ENCODE results near the gene THSD7B.

DNA sequence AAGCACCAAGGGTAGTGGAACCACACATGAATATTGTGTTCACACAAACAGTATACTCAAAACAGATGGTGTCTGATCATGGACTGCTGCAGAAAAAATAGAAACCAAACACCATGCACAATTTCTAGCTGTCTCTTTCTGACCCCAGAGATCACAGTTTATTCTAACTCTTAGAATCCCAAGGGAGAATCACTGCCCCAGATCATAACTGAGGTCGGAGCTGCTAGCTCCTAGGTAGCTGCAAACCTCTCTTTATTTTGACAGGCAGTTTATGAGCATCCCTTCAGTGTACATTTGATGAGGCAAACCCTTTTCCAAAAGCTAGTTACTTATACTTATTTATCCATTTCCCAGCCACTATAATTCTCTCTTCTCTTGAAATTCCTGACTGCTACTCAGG lies 759.8 kb downstream of the THSD7B start:
- TF ChIP-seq, protein P1, sequence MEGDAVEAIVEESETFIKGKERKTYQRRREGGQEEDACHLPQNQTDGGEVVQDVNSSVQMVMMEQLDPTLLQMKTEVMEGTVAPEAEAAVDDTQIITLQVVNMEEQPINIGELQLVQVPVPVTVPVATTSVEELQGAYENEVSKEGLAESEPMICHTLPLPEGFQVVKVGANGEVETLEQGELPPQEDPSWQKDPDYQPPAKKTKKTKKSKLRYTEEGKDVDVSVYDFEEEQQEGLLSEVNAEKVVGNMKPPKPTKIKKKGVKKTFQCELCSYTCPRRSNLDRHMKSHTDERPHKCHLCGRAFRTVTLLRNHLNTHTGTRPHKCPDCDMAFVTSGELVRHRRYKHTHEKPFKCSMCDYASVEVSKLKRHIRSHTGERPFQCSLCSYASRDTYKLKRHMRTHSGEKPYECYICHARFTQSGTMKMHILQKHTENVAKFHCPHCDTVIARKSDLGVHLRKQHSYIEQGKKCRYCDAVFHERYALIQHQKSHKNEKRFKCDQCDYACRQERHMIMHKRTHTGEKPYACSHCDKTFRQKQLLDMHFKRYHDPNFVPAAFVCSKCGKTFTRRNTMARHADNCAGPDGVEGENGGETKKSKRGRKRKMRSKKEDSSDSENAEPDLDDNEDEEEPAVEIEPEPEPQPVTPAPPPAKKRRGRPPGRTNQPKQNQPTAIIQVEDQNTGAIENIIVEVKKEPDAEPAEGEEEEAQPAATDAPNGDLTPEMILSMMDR (IDR thresholded peaks at IDR 0.05 in 2 of 3, conservative IDR thresholded peaks at IDR 0.05 in 1 of 3; ENCODE audit: control insufficient read depth in 2 of 3, extremely low read depth in 1 of 3, insufficient read depth in 1 of 3, low read depth in 3 of 3, low read length in 3 of 3): no peak
- TF ChIP-seq, protein P2, sequence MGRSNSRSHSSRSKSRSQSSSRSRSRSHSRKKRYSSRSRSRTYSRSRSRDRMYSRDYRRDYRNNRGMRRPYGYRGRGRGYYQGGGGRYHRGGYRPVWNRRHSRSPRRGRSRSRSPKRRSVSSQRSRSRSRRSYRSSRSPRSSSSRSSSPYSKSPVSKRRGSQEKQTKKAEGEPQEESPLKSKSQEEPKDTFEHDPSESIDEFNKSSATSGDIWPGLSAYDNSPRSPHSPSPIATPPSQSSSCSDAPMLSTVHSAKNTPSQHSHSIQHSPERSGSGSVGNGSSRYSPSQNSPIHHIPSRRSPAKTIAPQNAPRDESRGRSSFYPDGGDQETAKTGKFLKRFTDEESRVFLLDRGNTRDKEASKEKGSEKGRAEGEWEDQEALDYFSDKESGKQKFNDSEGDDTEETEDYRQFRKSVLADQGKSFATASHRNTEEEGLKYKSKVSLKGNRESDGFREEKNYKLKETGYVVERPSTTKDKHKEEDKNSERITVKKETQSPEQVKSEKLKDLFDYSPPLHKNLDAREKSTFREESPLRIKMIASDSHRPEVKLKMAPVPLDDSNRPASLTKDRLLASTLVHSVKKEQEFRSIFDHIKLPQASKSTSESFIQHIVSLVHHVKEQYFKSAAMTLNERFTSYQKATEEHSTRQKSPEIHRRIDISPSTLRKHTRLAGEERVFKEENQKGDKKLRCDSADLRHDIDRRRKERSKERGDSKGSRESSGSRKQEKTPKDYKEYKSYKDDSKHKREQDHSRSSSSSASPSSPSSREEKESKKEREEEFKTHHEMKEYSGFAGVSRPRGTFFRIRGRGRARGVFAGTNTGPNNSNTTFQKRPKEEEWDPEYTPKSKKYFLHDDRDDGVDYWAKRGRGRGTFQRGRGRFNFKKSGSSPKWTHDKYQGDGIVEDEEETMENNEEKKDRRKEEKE (IDR thresholded peaks at IDR 0.05): no peak
- TF ChIP-seq BACH1 (IDR thresholded peaks at IDR 0.05; ENCODE audit: borderline replicate concordance): no peak
- TF ChIP-seq, protein P3, sequence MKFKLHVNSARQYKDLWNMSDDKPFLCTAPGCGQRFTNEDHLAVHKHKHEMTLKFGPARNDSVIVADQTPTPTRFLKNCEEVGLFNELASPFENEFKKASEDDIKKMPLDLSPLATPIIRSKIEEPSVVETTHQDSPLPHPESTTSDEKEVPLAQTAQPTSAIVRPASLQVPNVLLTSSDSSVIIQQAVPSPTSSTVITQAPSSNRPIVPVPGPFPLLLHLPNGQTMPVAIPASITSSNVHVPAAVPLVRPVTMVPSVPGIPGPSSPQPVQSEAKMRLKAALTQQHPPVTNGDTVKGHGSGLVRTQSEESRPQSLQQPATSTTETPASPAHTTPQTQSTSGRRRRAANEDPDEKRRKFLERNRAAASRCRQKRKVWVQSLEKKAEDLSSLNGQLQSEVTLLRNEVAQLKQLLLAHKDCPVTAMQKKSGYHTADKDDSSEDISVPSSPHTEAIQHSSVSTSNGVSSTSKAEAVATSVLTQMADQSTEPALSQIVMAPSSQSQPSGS (IDR thresholded peaks at IDR 0.05; ENCODE audit: low read length): no peak
- TF ChIP-seq SPI1 (IDR thresholded peaks at IDR 0.05; ENCODE audit: borderline replicate concordance, insufficient read depth, low read depth, low read length): no peak
- no peak for TF ChIP-seq CREB1 (IDR thresholded peaks at IDR 0.05; ENCODE audit: low read depth)
- no peak for TF ChIP-seq JUND (IDR thresholded peaks at IDR 0.05; ENCODE audit: low read depth, low read length)
- TF ChIP-seq EP300 (IDR thresholded peaks at IDR 0.05; ENCODE audit: borderline replicate concordance in 1 of 2, control insufficient read depth in 1 of 2, low read depth in 2 of 2, low read length in 2 of 2): no peak
- no peak for TF ChIP-seq NFXL1 (IDR thresholded peaks at IDR 0.05; ENCODE audit: borderline replicate concordance)
- TF ChIP-seq CHD1 (IDR thresholded peaks at IDR 0.05; ENCODE audit: low read depth, low read length): no peak
- no peak for TF ChIP-seq TCF7 (IDR thresholded peaks at IDR 0.05; ENCODE audit: borderline replicate concordance)
- TF ChIP-seq EZH2 (IDR thresholded peaks at IDR 0.05; ENCODE audit: borderline replicate concordance, control insufficient read depth, low read depth, low read length): no peak
- TF ChIP-seq EGR1 (IDR thresholded peaks at IDR 0.05; ENCODE audit: borderline replicate concordance in 1 of 2, low read depth in 2 of 2, low read length in 2 of 2): no peak
